HuH-7.5 (cell line): ENCODE measurements around the gene TRIM65.

Source experiments
- DNase-seq: peaks from one replicate; pipeline ENCODE4 v3.0.0; 2011; ENCODE audit warnings: low spot score

Gene TRIM65

DNA sequence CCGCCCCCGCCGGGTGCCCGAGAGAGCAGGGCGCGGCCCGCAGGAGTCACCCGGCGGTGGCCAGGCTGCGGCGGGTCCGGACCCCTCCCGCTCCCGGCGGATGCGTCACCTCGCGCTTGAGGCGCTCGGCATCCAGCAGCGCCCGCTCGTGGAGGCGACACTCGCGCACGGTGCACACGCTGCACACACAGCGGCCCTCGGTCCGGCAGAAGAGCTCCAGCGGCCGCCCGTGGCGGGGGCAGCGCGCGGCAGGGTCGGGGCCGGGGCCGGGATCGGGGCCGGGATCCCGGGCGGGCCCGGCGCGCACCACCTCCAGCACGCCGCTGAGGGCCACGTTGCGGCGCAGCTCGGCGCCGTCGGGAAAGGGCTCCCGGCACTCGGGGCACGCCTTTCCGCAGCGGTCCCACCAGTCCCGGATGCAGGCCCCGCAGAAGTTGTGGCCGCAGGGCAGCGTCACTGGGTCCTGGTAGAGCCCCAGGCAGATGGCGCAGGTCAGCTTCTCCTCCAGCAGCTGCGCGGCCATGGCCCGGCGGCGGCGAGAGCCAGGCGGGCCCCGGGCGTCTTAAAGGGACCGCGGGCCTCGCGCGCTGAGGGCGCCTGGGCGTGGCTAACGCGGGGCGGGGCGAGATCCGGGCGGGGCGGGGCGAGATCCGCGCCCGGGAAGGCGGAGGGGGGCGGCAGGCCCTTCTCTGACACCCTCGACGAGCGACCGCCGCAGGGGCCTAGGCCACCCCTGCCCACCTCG, at the start of gene TRIM65:
Gene TRIM65 (minus strand): TSS at position 537 of the 745 bp plus-strand sequence. CDS start 14 bp downstream, at position 523.
- peak; percentile 75 for DNase-seq

GRCh38 chr17:75945211-75945610, 48.5 kb upstream of the TRIM65 start:
- DNase-seq = no peak

DNA sequence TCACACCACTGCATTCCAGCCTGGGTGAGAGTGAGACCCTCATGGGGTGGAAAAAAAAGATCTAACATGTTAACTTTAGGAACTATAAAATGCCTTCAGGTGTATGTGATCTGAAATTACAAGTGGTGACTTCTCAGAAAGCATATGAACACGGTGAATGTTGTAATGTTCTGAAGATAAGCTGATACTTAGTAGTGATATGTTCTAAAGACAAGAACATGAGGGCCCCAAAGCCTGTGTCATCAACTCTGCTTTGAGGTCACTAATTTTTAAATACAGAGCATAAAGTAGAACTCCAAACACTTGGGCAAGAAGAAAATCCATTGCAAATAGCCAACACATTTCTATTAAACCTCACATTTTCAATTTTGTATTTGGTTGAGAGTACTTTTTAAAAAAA, 46.7 kb upstream of the TRIM65 start:
- no peak for DNase-seq

- DNase-seq = no peak
Observed at GRCh38 chr17:75942473-75942872, 45.7 kb upstream of the TRIM65 start.

- no peak for DNase-seq
Observed at GRCh38 chr17:75941442-75941819, 44.7 kb upstream of the TRIM65 start.

DNA sequence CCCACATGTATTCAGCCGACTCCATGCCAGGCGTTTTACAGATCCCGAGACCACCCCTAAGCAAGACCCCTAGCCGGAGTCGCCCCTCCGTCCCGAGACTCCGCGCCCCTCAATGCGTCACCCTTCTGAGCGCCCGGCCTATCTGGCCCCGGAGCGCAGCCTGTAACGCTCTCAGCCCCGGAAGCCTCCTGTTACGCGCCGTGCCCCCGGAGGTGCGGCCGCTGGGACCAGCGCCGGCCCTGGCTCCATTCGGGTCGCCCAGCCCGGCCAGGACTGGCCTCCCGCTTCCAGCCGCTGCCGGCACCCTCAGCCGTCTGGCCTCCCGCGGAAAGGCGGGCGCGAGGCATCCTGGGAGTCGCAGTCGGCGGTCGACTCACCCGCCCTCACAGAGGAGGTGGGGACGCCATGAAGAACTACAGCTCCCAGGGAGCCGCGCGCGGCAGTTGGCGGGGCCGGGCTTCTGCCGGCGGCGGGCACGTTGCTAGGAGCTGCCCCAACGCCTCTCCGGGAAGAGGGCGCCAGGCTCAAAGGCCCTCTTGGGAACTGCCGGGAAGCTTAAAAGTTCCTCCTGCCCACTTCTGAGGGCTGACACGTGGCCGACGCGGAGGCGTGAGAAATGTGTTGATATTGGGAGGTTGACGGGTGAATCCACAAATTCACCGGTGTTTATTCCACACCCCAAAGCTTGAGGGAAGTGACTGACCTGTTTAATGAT, 44.1 kb upstream of the TRIM65 start, which contains the start of gene FBF1:
Gene FBF1 (minus strand): TSS at position 316 of the 715 bp plus-strand sequence. CDS start 2,893 bp downstream, outside the sequence.
- DNase-seq = peak; percentile 94

DNA sequence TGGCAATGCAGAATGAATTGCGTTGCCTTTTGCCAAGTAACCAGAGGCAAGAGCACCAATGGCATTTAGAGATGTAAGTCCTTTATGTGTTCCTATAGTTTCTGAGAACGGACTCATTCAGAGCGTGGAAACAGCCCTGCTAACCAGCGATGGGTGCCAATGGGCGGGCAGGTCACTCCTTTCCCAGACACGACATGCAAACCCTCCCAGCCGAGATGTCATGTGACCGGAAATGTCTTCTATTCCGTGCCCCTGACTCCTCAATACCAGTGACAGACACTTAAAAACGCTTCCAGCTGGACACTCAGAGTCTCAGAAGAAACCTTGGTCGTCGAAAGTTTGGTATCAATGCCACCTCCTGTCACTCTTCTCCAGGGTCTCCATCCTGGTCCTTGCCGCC, 40.9 kb upstream of the TRIM65 start:
- DNase-seq = no peak

DNA sequence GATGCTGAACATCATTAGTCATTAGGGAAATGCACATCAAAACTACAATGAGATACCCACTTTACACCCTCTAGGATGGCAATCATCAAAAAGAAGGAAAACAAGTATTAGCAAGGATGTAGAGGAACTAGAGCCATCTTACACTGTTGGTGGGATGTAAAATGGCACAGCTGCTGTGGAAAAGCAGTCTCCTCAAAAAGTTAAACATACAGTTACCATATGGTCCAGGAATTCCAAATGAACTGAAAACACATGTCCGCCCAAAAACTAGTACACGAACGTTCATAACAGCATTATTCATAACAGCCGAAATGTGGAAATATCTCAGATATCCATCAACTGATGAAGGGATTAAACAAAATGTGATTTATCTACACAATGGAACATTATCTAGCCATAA, 37.1 kb upstream of the TRIM65 start:
- DNase-seq = no peak

DNA sequence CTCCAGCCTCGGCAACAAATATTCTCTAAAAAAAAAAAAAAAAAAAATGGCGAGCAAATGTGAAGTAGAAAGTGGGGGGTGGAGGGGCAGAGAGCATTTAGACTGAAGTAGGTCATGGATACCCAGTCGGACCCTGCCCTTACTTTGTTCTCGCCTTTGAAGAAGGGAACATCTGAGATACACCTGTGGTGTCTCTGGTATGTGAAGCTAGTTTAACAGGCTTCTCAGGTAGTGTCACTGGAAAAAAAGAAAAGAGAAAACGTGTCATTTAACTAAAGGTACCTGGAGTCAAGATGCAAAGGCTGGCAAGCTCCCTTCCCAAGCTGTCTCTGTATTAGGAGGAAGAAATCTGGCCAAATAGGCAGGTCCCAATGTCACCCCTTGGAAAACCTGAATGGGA, 36.1 kb upstream of the TRIM65 start:
- DNase-seq = no peak

DNA sequence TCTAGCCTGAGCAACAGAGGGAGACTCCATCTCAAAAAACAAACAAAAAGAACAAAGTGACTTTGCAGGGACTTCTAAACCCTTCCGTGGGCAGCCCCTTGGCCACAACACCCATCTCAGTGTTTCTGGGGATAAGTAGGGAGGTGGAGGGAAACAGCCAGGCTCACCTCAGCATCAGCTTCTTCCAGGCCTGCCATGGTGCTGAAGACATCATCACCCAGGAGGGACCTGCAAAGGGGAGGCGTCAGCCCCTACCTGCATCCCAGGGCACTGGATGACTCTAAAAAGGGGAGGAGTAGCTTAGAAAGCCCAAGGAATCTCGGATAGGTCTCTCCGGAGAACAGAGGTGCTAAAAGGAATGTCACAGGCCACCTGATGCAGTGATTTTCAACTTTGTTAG, 34.3 kb upstream of the TRIM65 start:
- DNase-seq = no peak

DNA sequence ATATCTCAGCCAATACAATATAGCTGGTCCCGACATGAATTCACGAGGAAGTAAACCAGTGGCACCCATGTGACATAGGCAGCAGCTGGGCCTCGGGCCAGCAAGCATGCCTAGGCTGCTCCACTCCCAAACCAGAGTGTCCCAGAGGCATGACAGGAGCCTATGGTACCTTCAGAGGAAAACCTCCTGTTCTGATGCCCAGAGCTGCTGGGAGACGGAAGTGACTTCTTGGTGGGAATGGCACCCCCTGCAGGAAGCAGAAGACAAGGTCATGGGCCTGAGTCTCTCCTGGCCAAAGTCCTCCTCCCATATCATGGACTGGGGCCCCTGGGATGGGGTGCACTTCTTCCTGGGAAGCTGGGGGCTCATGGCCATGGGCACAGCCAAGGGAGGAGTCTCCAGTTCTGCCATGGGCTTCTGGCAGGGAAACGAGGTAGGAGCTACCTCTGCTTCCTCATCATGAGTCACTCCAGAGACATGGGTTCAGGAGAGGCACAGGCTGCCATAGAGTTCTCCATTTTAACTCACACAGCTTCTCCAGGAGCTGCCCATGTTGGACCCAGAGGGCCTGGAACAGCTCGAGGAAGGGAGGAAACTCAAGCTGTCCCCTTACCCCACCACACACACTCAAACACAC, 30.7 kb upstream of the TRIM65 start:
- DNase-seq = peak; percentile 78

DNA sequence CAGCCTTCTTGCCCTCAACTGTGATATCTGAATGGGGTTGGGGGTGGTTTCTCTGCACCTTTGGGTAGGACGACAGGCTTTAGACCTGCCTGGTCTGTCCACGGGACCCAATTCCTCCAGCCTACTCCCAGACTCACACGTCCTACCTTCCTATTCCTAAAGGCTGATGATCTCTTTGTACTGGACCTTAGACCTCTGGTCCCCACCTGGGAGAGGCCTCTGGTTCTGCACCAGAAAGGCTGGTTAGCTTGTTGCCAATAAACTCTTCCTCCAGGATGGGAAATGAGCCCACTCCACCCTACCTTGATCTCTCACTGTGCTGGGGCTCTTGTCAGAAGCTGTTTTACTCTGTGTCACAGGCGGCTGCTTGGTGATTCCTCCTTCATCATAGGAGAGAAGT, 29.7 kb upstream of the TRIM65 start:
- no peak for DNase-seq

DNA sequence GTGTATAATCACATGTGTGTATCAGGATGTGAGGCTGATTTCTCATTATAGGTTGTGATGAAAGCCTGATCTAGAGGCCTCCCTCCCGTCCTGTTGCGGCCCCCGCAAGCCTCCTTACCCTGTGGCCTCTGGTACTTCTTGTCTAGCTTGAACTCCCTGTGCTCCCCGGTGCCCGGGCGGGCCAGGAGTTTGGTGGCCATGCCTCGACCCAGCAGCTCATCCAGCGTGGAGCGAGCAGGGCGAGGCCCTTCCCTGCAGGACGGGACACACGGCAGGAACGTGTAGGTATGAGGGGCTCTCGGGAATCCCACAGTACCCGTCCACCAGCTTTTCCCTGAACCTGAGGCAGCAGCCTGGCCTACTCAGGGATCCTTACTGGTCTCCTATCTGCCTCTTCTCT, 29.2 kb upstream of the TRIM65 start:
- DNase-seq = no peak

GRCh38 chr17:75925103-75925502, 28.4 kb upstream of the TRIM65 start:
- DNase-seq = no peak

DNA sequence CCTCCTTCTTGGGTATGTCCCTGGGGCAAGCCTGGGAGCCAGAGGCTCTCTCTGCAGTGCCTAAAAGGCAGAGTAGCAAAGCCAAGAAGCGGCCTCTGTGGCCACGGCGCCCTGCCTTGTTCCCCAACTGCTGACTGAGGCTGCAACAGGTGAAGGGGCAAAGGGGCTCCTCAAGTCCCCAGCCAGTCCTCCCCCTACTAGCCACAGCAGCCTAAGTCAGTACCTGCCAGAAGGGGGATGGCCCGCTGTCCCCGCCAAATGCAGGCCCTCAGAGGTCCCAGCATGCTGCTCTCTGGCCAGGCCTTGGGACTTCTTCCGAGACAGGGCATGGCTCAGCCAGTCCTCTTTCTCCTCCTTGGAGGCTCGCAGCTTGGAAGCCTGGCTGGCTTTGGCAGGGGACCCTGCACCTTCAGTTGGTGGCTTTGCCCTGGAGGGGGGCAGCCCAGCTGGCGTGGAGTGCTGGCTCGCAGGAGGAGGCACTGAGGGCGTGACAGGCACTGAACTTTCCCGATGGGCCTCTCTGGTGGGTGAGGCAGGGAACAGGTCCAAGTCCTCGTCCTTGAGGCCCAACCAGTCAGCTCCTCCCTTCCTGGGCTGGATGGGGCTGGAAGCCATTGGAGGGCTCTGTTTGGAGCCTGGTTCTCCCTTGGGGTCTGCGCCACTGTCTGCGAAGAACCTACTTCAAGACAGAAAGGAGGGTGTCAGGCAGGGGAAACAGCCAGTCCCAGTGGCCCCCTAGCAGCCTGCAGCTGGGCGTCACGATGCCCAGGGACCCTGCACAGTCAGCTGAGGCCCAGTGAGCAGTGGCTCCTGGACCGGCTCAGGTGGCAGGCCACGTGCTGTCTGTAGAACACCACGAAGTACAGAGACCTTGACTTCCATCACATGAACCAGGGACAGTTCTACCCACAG, 26.5 kb upstream of the TRIM65 start:
- DNase-seq = no peak

- DNase-seq = no peak
Observed at GRCh38 chr17:75922173-75922961, 25.6 kb upstream of the TRIM65 start.

DNA sequence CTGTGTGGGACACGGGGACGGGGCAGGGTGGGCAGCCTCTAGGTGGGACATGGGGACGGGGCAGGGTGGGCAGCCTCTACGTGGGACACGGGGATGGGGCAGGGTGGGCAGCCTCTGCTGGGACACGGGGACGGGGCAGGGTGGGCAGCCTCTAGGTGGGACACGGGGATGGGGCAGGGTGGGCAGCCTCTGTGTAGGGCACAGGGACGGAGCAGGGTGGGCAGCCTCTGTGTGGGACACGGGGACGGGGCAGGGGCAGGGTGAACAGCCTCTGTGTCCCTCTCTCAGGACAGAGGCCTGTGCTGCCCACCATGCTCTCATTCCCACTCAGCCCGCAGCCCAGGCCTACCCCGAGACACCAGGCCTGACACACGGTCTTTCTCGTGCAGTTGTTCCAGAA, 24.8 kb upstream of the TRIM65 start:
- DNase-seq = no peak

DNA sequence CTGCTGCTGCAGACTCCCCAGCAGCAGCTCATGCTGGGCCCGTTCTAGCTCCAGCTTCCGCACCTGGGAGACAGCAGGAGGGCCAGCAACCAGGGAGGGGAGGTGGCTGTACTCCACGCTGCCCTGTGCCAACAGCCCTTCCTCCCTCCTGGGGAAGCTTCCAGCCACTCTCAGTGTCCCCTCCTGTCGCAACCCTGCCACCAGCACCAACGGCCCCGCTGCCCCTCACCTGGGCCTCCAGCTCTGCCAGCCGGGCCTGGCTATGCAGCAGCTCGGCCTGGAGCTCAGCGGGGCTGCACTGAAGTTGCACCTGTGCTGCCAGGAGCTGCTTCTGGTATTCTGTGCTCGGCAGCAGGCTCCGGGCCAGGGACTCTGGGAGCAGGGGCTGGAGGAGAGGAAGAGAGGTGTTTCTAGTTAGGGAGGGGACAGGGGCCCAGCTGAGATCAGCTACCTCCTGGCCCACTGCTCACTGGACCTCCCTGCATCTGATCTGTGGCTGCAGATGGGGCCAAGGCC, 23.4 kb upstream of the TRIM65 start:
- DNase-seq = no peak

- no peak for DNase-seq
Observed at GRCh38 chr17:75919611-75920010, 22.9 kb upstream of the TRIM65 start.

DNA sequence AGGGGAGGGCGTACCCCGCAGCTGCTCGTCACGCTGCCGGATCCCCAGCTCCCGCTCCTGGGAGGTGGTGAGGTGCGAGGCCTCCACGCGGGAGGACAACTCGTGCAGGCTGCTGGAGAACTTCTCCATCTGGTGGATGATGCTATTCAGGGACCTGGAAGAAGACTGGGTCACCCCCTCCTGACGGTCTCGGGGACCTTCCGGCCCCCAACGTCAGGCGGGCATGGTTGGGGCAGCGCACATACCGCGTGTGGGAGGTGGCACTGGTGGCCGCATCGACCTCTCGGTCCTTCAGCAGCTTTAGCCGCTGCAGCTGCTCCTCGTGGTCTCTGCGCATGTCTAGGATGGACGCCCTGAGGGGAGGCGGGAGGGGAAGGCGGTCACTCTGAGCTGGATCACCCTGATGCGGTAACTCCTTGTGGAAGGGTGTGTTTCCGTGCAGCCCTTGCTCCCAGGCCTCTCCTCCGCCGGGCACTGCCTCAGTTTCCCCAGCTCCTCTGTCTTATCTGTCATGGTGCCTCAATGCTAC, 21.2 kb upstream of the TRIM65 start:
- no peak for DNase-seq
